T47D (cell line): ENCODE measurements around the gene ANKRD33.

Experiments
- DNase-seq, 2 experiments: peaks; one replicate each; pipeline versions ENCODE4 v3.0.0 to v3.0.0-alpha.2; 2011 to 2012; ENCODE audit warnings: low read depth in 1 of 2, low spot score in 1 of 2
- JUND ChIP-seq: IDR thresholded peaks from 2 replicates; pipeline ENCODE4 v1.6.1; 2012; ENCODE audit warnings: low read depth
- in situ Hi-C: cut with HindIII; loops from 2 replicates; pipeline ENCODE4 v1.10.0; 2016; ENCODE audit warnings: low sequenced_read_pairs, low pct_unique_long_range_greater_than_20kb

Gene ANKRD33, protein sequence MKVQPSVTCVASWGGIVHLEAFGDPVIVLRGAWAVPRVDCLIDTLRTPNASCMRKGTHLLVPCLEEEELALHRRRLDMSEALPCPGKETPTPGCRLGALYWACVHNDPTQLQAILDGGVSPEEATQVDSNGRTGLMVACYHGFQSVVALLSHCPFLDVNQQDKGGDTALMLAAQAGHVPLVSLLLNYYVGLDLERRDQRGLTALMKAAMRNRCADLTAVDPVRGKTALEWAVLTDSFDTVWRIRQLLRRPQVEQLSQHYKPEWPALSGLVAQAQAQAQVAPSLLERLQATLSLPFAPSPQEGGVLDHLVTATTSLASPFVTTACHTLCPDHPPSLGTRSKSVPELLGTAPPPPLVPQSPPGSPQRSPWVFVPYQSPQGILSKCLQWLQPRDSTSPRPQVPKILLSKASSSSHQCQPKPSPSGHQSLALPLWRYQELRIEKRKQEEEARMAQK

GRCh38 chr12:51887476-51888315 is at the start of gene ANKRD33:
TSS of gene ANKRD33 (plus strand) at chr12:51888103. CDS start at chr12:51888187, 84 bp downstream.
- DNase-seq: no peak
- TF ChIP-seq JUND: no peak
- in situ Hi-C loops: no loop called here

DNA sequence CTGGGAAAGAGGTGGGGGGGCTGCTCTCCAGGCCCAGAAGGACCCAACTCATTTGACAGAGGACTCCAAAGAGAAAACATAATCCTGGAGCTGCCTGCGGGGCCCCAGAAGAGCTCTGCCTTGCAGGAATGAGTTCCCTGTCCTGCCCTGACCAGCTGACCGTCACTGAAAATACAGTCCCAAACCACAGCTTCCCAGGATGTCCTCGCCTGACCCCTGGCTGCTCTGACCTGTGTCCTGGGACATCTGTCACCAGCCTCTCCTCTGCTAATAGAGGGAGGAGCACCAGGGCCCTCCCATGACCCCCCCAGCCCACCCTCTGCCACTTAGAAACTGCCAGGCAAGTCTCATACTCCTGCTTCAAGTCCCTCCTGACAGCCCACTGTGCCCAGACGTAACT is 49.1 kb upstream of the ANKRD33 start:
- TF ChIP-seq JUND: no peak
- no peak for DNase-seq
- in situ Hi-C loops: no loop called here

DNA sequence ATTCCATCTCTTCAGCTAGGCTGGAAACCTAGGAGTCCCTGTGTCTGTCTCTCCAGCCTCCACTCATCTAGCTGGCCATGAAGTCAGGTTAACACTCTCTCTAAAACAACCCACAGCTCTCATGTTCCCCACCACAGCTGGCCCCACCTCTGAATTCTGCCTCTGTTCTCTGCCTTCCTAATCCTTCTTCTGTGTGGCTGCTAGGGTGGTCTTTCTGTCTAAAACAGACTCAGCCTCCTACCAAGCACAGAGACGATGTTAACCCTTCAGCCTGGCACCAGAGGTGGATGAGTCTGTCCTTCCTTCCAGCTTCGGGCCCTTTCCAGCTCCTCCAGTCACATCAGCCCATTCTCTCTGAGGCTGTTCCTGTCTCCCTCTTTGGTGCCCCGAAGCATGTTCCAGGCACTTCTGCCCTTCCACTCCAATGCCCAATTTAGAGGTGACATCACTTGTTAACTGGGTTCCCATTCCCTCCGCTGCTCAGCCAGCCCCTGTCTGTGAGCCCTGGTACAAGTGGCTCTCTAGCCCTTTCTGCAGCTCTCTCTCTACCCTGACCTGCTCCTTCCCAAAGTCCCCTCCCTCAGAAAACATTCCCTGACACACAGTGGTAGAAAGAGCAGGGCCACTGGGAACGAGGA is 48.5 kb upstream of the ANKRD33 start:
- in situ Hi-C loops: no loop called here
- no peak for DNase-seq
- TF ChIP-seq JUND: no peak

DNA sequence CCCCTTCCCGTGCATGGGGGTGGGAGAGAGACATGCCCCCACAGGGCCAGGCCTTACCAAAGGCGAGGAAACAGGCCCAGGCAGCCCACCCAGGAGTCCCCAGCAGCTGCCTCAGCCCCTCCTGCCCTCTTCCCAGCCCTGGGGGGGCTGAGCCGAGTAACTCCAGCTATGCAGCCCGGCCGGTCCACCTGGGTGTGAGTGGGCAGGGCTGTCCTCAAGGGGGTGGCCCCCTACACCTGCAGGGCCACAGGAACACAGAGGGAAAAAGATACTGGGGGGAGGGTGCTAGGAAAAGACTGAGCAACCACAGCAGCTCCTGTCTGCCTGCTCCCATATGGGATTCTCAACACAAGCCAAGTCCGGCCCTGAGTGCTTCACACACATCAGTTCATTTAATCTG is 46.9 kb upstream of the ANKRD33 start:
- in situ Hi-C loops: no loop called here
- no peak for TF ChIP-seq JUND
- DNase-seq: no peak

GRCh38 chr12:51841727-51842126 is 46.2 kb upstream of the ANKRD33 start:
- in situ Hi-C loops: no loop called here
- no peak for DNase-seq
- TF ChIP-seq JUND: no peak

DNA sequence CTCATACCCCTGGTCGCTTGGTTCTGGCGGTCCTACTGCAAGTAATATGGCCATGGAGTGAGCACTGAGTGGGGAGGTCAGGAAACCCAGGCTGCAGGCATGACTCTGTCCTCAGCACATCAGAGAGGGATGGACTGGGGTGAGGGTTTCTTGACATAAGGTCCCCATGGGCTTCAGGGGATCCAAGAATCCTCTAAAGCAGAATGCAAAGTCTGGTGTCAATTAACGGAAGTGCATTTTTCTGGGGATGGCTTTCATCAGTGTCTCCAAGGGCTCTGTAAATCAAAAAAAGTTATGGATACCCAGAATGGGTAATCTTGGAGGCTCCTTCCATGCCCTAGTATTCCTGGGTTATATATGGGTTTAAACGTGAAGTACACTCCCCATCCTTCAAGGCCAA is 43.0 kb upstream of the ANKRD33 start:
- in situ Hi-C loops: no loop called here
- no peak for DNase-seq
- no peak for TF ChIP-seq JUND

- no peak for DNase-seq
- no peak for TF ChIP-seq JUND
- in situ Hi-C loops: no loop called here
Observed at GRCh38 chr12:51845482-51845881, 42.4 kb upstream of the ANKRD33 start.

- no peak for TF ChIP-seq JUND
- in situ Hi-C loops: no loop called here
- no peak for DNase-seq
Observed at GRCh38 chr12:51846271-51846691, 41.6 kb upstream of the ANKRD33 start.

GRCh38 chr12:51846911-51847642 is 40.8 kb upstream of the ANKRD33 start:
- no peak for DNase-seq
- no peak for TF ChIP-seq JUND
- in situ Hi-C loops: no loop called here

GRCh38 chr12:51847643-51848325 is 40.1 kb upstream of the ANKRD33 start:
- in situ Hi-C loops: no loop called here
- no peak for DNase-seq
- no peak for TF ChIP-seq JUND

- no peak for TF ChIP-seq JUND
- DNase-seq: no peak
- in situ Hi-C loops: no loop called here
Observed at GRCh38 chr12:51848326-51848727, 39.6 kb upstream of the ANKRD33 start, which contains the start of gene FIGNL2. TSS of gene FIGNL2 (minus strand) at chr12:51848718. CDS start at chr12:51822413, 26,305 bp downstream.
